GM19468 (cell line): ENCODE results near the gene CNGA3.
"Not testable (repeated sequence)": the region's sequence is repeated elsewhere in the genome, so short reads cannot be mapped to it uniquely, and the experiment has no call there.

ENCODE experiments used
- ATAC-seq: cut with Tn5 transposase; IDR thresholded peaks from one replicate; pipeline ENCODE4 v1.9.1; 2021; ENCODE audit warnings: mild to moderate bottlenecking, moderate library complexity, moderate number of reproducible peaks; ENCODE audit not compliant: unreplicated experiment; ENCODE audit errors: extremely low read depth

Gene CNGA3

GRCh38 chr2:98346311-98347236, at the start of gene CNGA3:
CNGA3 (plus strand) TSS chr2:98346456; CDS start chr2:98369976, 23,520 bp downstream.
- ATAC-seq, result no peak

- ATAC-seq, result no peak
Observed at GRCh38 chr2:98297817-98298682, 48.2 kb upstream of the CNGA3 start.

GRCh38 chr2:98298683-98299164, 47.5 kb upstream of the CNGA3 start:
- no peak for ATAC-seq

- no peak for ATAC-seq
Observed at GRCh38 chr2:98299211-98299905, 46.9 kb upstream of the CNGA3 start.

- no peak for ATAC-seq
Observed at GRCh38 chr2:98300141-98300874, 45.9 kb upstream of the CNGA3 start.

GRCh38 chr2:98301469-98301868, 44.8 kb upstream of the CNGA3 start:
- no peak for ATAC-seq

- not testable (repeated sequence) for ATAC-seq
Observed at GRCh38 chr2:98307131-98307696, 39.0 kb upstream of the CNGA3 start.

- ATAC-seq, result no peak
Observed at GRCh38 chr2:98308068-98308467, 38.2 kb upstream of the CNGA3 start.

- ATAC-seq, result no peak
Observed at GRCh38 chr2:98308532-98308931, 37.7 kb upstream of the CNGA3 start.

- ATAC-seq, result no peak
Observed at GRCh38 chr2:98309580-98309979, 36.7 kb upstream of the CNGA3 start.

GRCh38 chr2:98310010-98310409, 36.2 kb upstream of the CNGA3 start:
- no peak for ATAC-seq

GRCh38 chr2:98311090-98311489, 35.2 kb upstream of the CNGA3 start:
- ATAC-seq, result no peak

- ATAC-seq, result no peak
Observed at GRCh38 chr2:98311771-98312545, 34.3 kb upstream of the CNGA3 start.

GRCh38 chr2:98313492-98314250, 32.6 kb upstream of the CNGA3 start:
- no peak for ATAC-seq

- ATAC-seq, result no peak
Observed at GRCh38 chr2:98314251-98314650, 32.0 kb upstream of the CNGA3 start.

- no peak for ATAC-seq
Observed at GRCh38 chr2:98315957-98316356, 30.3 kb upstream of the CNGA3 start.

GRCh38 chr2:98317214-98317613, 29.0 kb upstream of the CNGA3 start:
- ATAC-seq, result no peak

- not testable (repeated sequence) for ATAC-seq
Observed at GRCh38 chr2:98320171-98320570, 26.1 kb upstream of the CNGA3 start.
